HL-60/S4 treated with phorbol 12-myristate 13-acetate at 8.2 ng/mL for 4 days and 3 days (cell line): Measurements from ENCODE around the gene ZNF488.

Source experiments
- in situ Hi-C: fragments of 300-500 bp; cut with MboI; formaldehyde crosslinking; loops from 2 replicates; pipeline ENCODE4 v1.15.0; 2022; ENCODE audit warnings: low sequenced_read_pairs

The ZNF488 gene

DNA sequence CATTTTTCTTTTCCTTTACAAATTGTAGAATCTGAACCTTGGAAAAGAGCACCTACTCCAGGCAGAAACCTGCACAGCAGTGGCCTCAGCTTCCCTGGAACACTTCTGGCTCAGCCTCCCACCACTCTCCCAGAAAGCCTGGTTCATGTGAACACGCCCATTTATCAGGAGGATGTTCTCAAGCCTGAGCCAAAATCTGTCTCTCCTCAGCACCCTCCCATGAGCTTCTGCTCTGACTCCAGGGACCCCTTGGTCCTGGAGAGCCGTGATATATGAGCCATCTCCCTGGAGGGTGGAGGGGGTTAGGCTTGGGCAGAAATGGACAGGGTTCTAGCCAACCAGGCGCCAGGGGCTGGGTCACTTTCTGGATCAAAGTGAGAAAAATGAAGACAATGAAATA, 51.7 kb downstream of the ZNF488 start:
- in situ Hi-C loops = no loop called here

- in situ Hi-C loops = no loop called here
These were observed 52.1 kb downstream of the ZNF488 start for GRCh38 chr10:47331954-47332353.

DNA sequence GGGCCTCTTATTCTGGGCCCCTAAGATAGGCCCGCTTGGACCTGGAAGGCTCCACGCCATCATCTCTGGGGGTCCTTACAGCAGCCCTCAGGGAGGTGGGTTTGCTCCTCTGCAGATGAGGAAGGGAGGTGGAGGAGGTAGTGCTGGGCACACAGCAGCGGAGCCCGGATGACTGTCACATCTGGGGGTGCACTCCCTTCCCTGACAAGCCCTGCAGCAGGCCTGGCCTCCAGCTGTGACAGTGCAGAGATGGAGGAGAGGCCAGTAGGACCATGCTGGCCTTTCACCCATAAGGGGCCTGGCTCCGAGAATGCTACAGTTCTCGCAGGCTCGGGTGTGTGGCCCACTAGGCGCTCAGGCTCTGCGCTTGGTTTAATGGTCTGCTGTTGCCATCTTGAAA, 52.6 kb downstream of the ZNF488 start:
- in situ Hi-C loops = no loop called here

GRCh38 chr10:47330804-47331203, 53.3 kb downstream of the ZNF488 start:
- in situ Hi-C loops = no loop called here

- in situ Hi-C loops = no loop called here
These were observed 53.7 kb downstream of the ZNF488 start for GRCh38 chr10:47330366-47330765.

GRCh38 chr10:47329855-47330254, 54.2 kb downstream of the ZNF488 start:
- in situ Hi-C loops = no loop called here

DNA sequence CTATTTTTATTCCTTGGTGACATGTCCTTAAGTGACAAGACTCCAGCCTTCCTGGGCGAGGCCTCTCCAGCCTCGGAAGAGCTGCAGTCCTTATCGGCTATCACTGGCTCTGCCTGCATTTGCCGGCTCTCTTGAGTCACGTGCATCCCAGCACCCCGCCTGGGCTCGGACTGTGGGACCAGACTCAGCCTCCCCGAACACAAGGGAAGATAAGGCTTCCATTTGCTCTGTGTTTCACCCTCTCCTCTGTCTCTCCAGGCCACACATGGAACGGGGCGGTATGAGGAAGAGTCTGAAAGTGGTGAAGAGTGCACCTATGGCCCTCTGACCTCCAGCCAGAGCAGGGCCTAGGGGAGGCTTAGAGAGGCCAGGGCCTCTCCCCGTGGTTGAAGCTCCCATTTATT, 57.2 kb downstream of the ZNF488 start:
- in situ Hi-C loops = no loop called here

- in situ Hi-C loops = no loop called here
These were observed 57.7 kb downstream of the ZNF488 start for GRCh38 chr10:47326306-47326926.

DNA sequence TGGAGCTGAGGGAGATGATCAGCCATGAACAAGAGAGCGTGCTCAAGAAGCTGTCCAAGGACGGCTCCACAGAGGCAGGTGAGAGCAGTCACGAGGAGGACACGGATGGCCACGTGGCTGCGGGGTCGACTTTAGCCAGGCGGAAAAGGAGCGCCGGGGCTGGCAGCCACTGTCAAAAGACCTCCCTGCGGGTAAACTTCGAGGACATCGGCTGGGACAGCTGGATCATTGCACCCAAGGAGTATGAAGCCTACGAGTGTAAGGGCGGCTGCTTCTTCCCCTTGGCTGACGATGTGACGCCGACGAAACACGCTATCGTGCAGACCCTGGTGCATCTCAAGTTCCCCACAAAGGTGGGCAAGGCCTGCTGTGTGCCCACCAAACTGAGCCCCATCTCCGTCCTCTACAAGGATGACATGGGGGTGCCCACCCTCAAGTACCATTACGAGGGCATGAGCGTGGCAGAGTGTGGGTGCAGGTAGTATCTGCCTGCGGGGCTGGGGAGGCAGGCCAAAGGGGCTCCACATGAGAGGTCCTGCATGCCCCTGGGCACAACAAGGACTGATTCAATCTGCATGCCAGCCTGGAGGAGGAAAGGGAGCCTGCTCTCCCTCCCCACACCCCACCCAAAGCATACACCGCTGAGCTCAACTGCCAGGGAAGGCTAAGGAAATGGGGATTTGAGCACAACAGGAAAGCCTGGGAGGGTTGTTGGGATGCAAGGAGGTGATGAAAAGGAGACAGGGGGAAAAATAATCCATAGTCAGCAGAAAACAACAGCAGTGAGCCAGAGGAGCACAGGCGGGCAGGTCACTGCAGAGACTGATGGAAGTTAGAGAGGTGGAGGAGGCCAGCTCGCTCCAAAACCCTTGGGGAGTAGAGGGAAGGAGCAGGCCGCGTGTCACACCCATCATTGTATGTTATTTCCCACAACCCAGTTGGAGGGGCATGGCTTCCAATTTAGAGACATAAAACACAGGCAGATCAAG, 58.5 kb downstream of the ZNF488 start:
- in situ Hi-C loops = no loop called here

GRCh38 chr10:47323636-47324296, 60.3 kb downstream of the ZNF488 start:
- in situ Hi-C loops = no loop called here

DNA sequence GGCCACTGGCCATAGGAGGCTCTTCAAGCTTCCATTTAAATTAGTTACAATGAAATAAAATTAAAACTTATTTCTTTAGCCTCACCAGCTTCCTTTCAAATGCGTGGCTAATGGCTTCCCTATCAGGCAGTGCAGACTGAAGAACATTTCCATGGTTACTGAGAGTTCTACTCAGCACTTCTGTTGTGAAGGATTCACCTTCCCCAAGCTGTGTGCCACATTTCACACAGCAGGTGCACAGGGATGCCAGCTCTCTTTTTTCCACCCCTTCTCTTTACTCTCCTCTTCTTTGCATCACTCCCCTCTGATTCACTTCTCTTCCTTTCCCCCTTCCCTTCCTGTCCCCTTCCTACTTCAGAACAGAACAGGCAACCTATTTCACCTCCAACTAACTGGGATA, 61.0 kb downstream of the ZNF488 start:
- in situ Hi-C loops = no loop called here

DNA sequence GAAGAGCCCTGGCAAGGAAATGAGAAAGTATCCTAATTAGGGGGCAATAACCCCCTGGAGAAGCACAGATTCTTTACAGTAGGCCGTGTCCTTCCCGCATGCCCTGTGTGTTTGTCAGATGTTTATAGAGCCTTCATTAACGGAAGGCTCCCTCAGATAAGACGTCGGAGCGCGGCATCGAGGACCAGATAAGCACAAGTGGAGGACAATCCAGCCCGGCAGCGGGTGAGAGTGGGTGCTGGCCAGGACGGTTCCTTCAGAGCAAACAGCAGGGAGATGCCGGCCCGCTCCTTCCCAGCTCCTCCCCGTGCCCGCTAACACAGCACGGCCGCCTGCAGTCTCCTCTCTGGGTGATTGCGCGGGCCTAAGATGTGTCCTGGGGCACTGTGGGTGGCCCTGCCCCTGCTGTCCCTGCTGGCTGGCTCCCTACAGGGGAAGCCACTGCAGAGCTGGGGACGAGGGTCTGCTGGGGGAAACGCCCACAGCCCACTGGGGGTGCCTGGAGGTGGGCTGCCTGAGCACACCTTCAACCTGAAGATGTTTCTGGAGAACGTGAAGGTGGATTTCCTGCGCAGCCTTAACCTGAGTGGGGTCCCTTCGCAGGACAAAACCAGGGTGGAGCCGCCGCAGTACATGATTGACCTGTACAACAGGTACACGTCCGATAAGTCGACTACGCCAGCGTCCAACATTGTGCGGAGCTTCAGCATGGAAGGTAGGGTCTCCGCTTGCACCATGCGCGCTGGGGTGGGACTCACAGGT, 61.6 kb downstream of the ZNF488 start, which contains the start of gene GDF2:
TSS of gene GDF2 (plus strand) at position 155 of the 762 bp plus-strand sequence. CDS start at position 370, 215 bp downstream.
- in situ Hi-C loops = no loop called here

DNA sequence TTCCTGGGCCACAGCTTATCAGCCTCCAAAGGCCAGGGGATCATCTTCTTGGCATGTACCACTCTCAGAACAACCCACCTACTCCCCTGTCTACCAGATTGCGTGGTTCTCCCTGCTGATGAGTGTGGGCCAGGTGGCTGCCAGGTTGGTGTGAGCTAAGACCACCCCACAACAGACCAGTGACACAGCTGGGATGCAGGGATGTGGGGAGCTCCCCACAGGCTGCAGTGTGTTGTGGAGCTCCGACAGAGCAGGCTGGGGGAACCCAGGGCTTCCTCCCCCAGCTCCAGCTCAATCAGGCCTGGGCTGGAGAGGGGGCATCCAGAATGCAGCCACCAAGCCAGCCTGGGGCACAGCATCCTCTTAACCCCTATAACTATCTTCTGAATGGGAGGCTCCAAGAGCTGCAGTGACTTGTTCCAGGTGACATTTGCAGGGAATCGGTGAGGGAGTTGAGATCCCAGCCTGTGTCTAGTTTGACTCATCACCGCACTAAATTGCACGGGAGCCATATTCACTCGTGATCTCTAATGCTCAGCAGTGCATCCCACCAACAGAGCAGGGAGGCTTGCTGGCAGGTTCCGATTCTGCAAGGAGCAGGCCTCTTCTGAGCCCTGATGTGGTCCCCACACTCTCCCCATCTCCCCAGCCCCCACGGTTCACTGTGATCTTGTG, 62.4 kb downstream of the ZNF488 start:
- in situ Hi-C loops = no loop called here

GRCh38 chr10:47320812-47321211, 63.3 kb downstream of the ZNF488 start:
- in situ Hi-C loops = no loop called here

DNA sequence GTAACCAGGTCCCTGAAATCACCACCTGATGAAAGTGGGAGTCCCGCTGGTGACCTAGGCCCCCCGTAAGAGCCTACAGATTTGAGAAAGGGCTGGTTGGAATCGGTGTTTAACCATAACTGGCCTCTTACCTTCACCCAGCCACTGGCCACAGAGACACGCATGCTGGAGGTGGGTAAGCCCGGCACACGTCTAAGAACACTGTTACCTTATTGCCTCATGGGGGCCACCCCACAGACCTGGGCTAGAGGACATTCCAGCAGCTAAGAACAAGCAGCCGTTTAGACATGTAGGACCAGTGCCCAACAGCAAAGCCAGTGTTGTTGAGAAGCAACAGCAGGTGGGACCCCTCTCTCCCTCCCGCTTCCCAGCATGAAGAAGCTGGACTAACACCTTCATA, 64.3 kb downstream of the ZNF488 start:
- in situ Hi-C loops = no loop called here

DNA sequence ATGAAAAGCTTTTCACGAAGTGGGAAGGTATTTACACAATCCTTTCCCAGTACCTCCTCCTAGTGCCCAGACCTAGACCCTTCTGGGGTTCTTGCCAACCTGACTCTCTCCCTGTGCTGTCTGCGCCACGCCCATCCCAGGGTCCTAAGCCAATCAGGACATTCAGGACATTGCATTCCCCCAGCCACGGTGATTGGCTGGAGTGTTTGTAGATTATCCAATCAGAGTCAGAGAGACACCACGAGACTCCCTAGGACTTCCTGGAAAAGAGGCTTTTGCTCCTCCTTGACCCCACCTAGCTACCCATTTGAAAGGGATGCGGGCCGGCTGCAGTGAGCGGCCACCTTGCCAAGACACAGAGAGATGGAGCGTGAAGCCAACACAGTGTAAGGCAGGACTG, 65.4 kb downstream of the ZNF488 start:
- in situ Hi-C loops = no loop called here

GRCh38 chr10:47317251-47317650, 66.8 kb downstream of the ZNF488 start:
- in situ Hi-C loops = no loop called here

GRCh38 chr10:47316131-47316530, 68.0 kb downstream of the ZNF488 start:
- in situ Hi-C loops = no loop called here
